GM12878 (cell line): Measurements from ENCODE around the gene SF3B2. TPM values are rescaled to one million over a fixed set of nuclear protein-coding genes. Genes with fewer than 3 reads are reported as not detected.
A peak's percentile ranks its signal among the peaks of the same experiment; 100 is the strongest.

Source experiments
- ATAC-seq: fragments of 200-7000 bp; cut with Tn5 transposase; 3 replicates; pipeline ENCODE4 v1.9.1; 2020; ENCODE audit warnings: mild to moderate bottlenecking, moderate library complexity
- BruUV-seq: library from RNA; stranded (reverse); fragments of 400-500 nt; replicated peaks from 2 replicates; lab custom pipeline; 2021; lab: Mats Ljungman, UMichigan
- CTCF ChIA-PET: fragments of 300-600 bp; sonication (Branson Sonifier 250); formaldehyde crosslinking; extraction: SDS; loops from one replicate; lab custom pipeline; 2021; ENCODE audit warnings: inconsistent platforms; lab: Yijun Ruan, JAX
- POLR2A ChIA-PET: fragments of 350-600 bp; formaldehyde crosslinking; extraction: SDS; loops from one replicate; lab custom pipeline; 2021; ENCODE audit warnings: inconsistent platforms; lab: Charles Lee
- RAD21 ChIA-PET: fragments of 300-600 bp; sonication (Branson Sonifier 250); formaldehyde crosslinking; loops from one replicate; lab custom pipeline; 2023; ENCODE audit warnings: antibody characterized with exemption; ENCODE audit not compliant: unreplicated experiment; lab: Charles Lee
- SMC1A ChIA-PET: fragments of 300-600 bp; sonication (Branson Sonifier 250); formaldehyde crosslinking; loops from one replicate; lab custom pipeline; 2023; ENCODE audit not compliant: unreplicated experiment, uncharacterized antibody; lab: Charles Lee
- DNase-seq: peaks from one replicate; pipeline ENCODE4 v3.0.0-alpha.2; 2011; ENCODE audit warnings: low read depth, low spot score
- FAIRE-seq: peaks from 3 replicates; lab custom pipeline; 2011; peaks lifted over from hg19 to GRCh38; lab: Jason Lieb, UNC
- H2AFZ ChIP-seq: 2 replicates; pipeline ENCODE4 v1.6.0; 2011; ENCODE audit warnings: low read depth, low read length, control low read depth; ENCODE audit not compliant: control insufficient read depth
- H3K27ac ChIP-seq: 2 replicates; pipeline ENCODE4 v1.5.1; 2011; ENCODE audit warnings: control low read depth; ENCODE audit not compliant: control insufficient read depth, insufficient read depth
- H3K27me3 ChIP-seq, 2 experiments: replicated peaks in 1 of 2; 2 replicates each; pipeline versions ENCODE4 v1.6.0 to v1.6.1; 2011; ENCODE audit warnings: low read length in 1 of 2; ENCODE audit not compliant: control insufficient read depth in 2 of 2, insufficient read depth in 2 of 2
- H3K36me3 ChIP-seq, 2 experiments: 2 replicates each; pipeline ENCODE4 v1.5.1; 2011; ENCODE audit warnings: low read length in 1 of 2; ENCODE audit not compliant: control insufficient read depth in 2 of 2, insufficient read depth in 2 of 2
- H3K4me1 ChIP-seq: 2 replicates; pipeline ENCODE4 v1.6.1; 2011; ENCODE audit warnings: mild to moderate bottlenecking, low read length, moderate library complexity, mixed read lengths; ENCODE audit not compliant: control insufficient read depth, insufficient read depth
- H3K4me2 ChIP-seq: 2 replicates; pipeline ENCODE4 v1.6.0; 2011; ENCODE audit warnings: control low read depth; ENCODE audit not compliant: control insufficient read depth, insufficient read depth
- H3K4me3 ChIP-seq: fragments of 200-600 bp; sonication (generic); 2 replicates; pipeline ENCODE4 v1.5.1; 2016
- H3K79me2 ChIP-seq: 2 replicates; pipeline ENCODE4 v1.6.0; 2011; ENCODE audit warnings: low read length; ENCODE audit not compliant: control insufficient read depth, insufficient read depth
- H3K9ac ChIP-seq: 2 replicates; pipeline ENCODE4 v1.8.0; 2011; ENCODE audit warnings: low read length, control low read depth, mixed read lengths; ENCODE audit not compliant: control insufficient read depth, insufficient read depth
- H3K9me3 ChIP-seq: replicated peaks from 3 replicates; pipeline ENCODE4 v1.5.1; 2011; ENCODE audit warnings: mild to moderate bottlenecking, low read length; ENCODE audit not compliant: control insufficient read depth, insufficient read depth
- H4K20me1 ChIP-seq: 2 replicates; pipeline ENCODE4 v1.6.0; 2011; ENCODE audit not compliant: control insufficient read depth, insufficient read depth
- FOXM1 ChIP-seq: IDR thresholded peaks from 2 replicates; pipeline ENCODE4 v1.6.1; 2012; ENCODE audit warnings: low read depth, mild to moderate bottlenecking, inconsistent platforms, low read length, moderate library complexity
- IRF5 ChIP-seq: fragments of 450-650 bp; IDR thresholded peaks from 2 replicates; pipeline ENCODE4 v1.6.1; 2017; ENCODE audit warnings: borderline replicate concordance
- NFXL1 ChIP-seq: fragments of 450-650 bp; IDR thresholded peaks from 2 replicates; pipeline ENCODE4 v1.6.1; 2017; ENCODE audit warnings: antibody characterized with exemption, mild to moderate bottlenecking, borderline replicate concordance
- WGBS: methylation state at CpG from one replicate; pipeline ENCODE4 v1.1.6; 2016; ENCODE audit warnings: low lambda C conversion rate; ENCODE audit not compliant: insufficient replicate concordance, insufficient coverage; ENCODE audit errors: missing lambda C conversion rate; 5-methylcytosine and 5-hydroxymethylcytosine counted together
- in situ Hi-C: fragments of 300-500 bp; cut with MboI; formaldehyde crosslinking; loops from 9 replicates; pipeline ENCODE4 v1.14.3; 2018; ENCODE audit warnings: mixed read lengths
- intact Hi-C: fragments of 100-400 bp; cut with micrococcal nuclease; formaldehyde crosslinking; loops from one replicate; pipeline ENCODE4 v1.14.2; 2022; ENCODE audit not compliant: unreplicated experiment
- polyA plus RNA-seq, 11 experiments: library from polyadenylated mRNA; depleted of rRNA in 4 of 11; unstranded in 6 of 11; stranded (reverse) in 5 of 11; fragments of >200 nt; fragmentation: Nextera tagmentation in 4 of 11; fragmentation: Illumina TruSeq in 1 of 11; extraction: Ambion mirVana in 4 of 11; extraction: Trizol in 1 of 11; gene quantifications; 1 replicate in 1 of 11; 2 replicates in 10 of 11; pipeline versions ENCODE4 v1.2.1 to v1.2.3, GENCODE V29; 2011 to 2016; ENCODE audit warnings: inconsistent platforms in 2 of 11, missing spikeins in 2 of 11, low read depth in 1 of 11
- total RNA-seq, 4 experiments: library from RNA; depleted of rRNA in 3 of 4; stranded (reverse); fragments of >200 nt in 3 of 4; fragmentation: Illumina TruSeq in 1 of 4; extraction: Trizol in 1 of 4; gene quantifications; 2 replicates each; pipeline versions ENCODE4 v1.2.1 to v1.2.3, GENCODE V29; 2013 to 2021

Gene SF3B2
- total and polyA plus RNA-seq, 10 of the 15 experiments (the other 5 are each of a cell fraction or from before 2014, with no cell fraction given) = 56.3 to 245 (median 144) TPM

GRCh38 chr11:66020618-66021357 lies 31.4 kb upstream of the SF3B2 start:
- H3K36me3 ChIP-seq = no peaks in the 10 kb centered on the region
- ChIA-PET RAD21 (no interaction called here), POLR2A (no interaction called here), SMC1A (no interaction called here), CTCF (interaction anchor here (1.1 to 2.8 kb wide), 5 partner anchors 24 to 115 kb away, joined by 4 to 31 read pairs (median 5); no protein-coding TSS in a partner anchor)
- H3K4me2 ChIP-seq = no peak overlapping the region
- DNase-seq (no peak), ATAC-seq (peak; percentile 34; the same call in 2 of the 3 replicates), FAIRE-seq (no peak)
- in situ Hi-C loops (no loop called here), intact Hi-C loops (no loop called here)
- H3K4me1 ChIP-seq = no peaks in the 10 kb centered on the region
- H3K9me3 ChIP-seq = no peaks in the 10 kb centered on the region
- BruUV-seq = no TSS peak
- H3K4me3 ChIP-seq = no peak overlapping the region
- no peaks in the 10 kb centered on the region for H3K79me2 ChIP-seq
- no peak overlapping the region for H3K27ac ChIP-seq
- no peak overlapping the region for H2AFZ ChIP-seq
- TF ChIP-seq FOXM1 = no peak
- TF ChIP-seq IRF5 = no peak
- TF ChIP-seq NFXL1 = no peak
- no peaks in the 10 kb centered on the region for H4K20me1 ChIP-seq
- 35% methylated on average over 21 of the region's 25 CpGs for WGBS
- no peak overlapping the region for H3K9ac ChIP-seq
- 0 out of 4 replicates have a peak, but pooled peaks cover 0 to 3% of the 10 kb centered on the region in 2 experiments for H3K27me3 ChIP-seq
